GM04504 (cell line): Measurements from ENCODE around the gene IMMP2L.

Source experiments
- DNase-seq: peaks from one replicate; pipeline ENCODE4 v3.0.0-alpha.2; 2012; ENCODE audit warnings: low read depth

IMMP2L gene

GRCh38 chr7:111029574-111030251 lies 532.6 kb downstream of the IMMP2L start:
- DNase-seq = no peak

- DNase-seq = no peak
Measured at GRCh38 chr7:111029141-111029572, 533.1 kb downstream of the IMMP2L start.

GRCh38 chr7:111027396-111027795 lies 534.9 kb downstream of the IMMP2L start:
- DNase-seq = no peak

GRCh38 chr7:111026806-111027205 lies 535.5 kb downstream of the IMMP2L start:
- no peak for DNase-seq

GRCh38 chr7:111026343-111026742 lies 535.9 kb downstream of the IMMP2L start:
- DNase-seq = no peak

- no peak for DNase-seq
Measured at GRCh38 chr7:111025006-111025405, 537.3 kb downstream of the IMMP2L start.

GRCh38 chr7:111018960-111019736 lies 543.1 kb downstream of the IMMP2L start:
- no peak for DNase-seq

GRCh38 chr7:111018447-111018846 lies 543.8 kb downstream of the IMMP2L start:
- DNase-seq = no peak

- DNase-seq = no peak
Measured at GRCh38 chr7:111014079-111014478, 548.2 kb downstream of the IMMP2L start.

GRCh38 chr7:111012799-111013675 lies 549.3 kb downstream of the IMMP2L start:
- DNase-seq = no peak

GRCh38 chr7:111012149-111012548 lies 550.1 kb downstream of the IMMP2L start:
- DNase-seq = no peak

- no peak for DNase-seq
Measured at GRCh38 chr7:111011520-111011919, 550.8 kb downstream of the IMMP2L start.

GRCh38 chr7:111010798-111011197 lies 551.5 kb downstream of the IMMP2L start:
- no peak for DNase-seq

GRCh38 chr7:111009526-111010040 lies 552.7 kb downstream of the IMMP2L start:
- DNase-seq = no peak

- no peak for DNase-seq
Measured at GRCh38 chr7:111006691-111007090, 555.6 kb downstream of the IMMP2L start.

GRCh38 chr7:111006040-111006439 lies 556.3 kb downstream of the IMMP2L start:
- no peak for DNase-seq

- DNase-seq = no peak
Measured at GRCh38 chr7:111005445-111005844, 556.8 kb downstream of the IMMP2L start.

GRCh38 chr7:111004310-111004901 lies 557.9 kb downstream of the IMMP2L start:
- no peak for DNase-seq

GRCh38 chr7:111003883-111004282 lies 558.4 kb downstream of the IMMP2L start:
- no peak for DNase-seq

- DNase-seq = no peak
Measured at GRCh38 chr7:110994028-110994967, 568.0 kb downstream of the IMMP2L start.
